Measurements from ENCODE around the gene SLC23A3.

DNA sequence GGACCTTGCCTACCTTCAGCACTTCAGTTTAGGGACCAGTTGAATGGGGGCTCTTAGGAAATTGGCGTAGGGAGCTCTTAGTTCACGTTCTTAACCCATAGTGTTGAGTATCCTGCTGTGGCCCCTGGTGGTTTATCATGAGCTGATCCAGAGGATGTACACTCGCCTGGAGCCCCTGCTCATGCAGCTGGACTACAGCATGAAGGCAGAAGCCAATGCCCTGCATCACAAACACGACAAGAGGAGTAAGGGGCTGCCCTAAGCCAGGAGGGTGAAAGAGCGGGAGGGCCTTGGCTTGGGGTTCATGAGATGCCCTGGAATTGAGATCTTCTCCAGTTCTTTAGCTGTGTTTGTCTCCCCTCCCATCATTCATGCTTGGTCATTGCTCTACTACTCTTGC lies 11.1 kb upstream of the SLC23A3 start:
- TF ChIP-seq, protein P1, sequence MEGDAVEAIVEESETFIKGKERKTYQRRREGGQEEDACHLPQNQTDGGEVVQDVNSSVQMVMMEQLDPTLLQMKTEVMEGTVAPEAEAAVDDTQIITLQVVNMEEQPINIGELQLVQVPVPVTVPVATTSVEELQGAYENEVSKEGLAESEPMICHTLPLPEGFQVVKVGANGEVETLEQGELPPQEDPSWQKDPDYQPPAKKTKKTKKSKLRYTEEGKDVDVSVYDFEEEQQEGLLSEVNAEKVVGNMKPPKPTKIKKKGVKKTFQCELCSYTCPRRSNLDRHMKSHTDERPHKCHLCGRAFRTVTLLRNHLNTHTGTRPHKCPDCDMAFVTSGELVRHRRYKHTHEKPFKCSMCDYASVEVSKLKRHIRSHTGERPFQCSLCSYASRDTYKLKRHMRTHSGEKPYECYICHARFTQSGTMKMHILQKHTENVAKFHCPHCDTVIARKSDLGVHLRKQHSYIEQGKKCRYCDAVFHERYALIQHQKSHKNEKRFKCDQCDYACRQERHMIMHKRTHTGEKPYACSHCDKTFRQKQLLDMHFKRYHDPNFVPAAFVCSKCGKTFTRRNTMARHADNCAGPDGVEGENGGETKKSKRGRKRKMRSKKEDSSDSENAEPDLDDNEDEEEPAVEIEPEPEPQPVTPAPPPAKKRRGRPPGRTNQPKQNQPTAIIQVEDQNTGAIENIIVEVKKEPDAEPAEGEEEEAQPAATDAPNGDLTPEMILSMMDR (IDR thresholded peaks at IDR 0.05): no peak
- no peak for TF ChIP-seq POLR2A (IDR thresholded peaks at IDR 0.05)

Measured in uterus (tissue), 2 donors.